NCI-H2227 treated with DMSO at 0.1 percent for 48 hours (cell line): ENCODE measurements around the gene HAO1.
"Not testable (repeated sequence)": the region's sequence is repeated elsewhere in the genome, so short reads cannot be mapped to it uniquely, and the experiment has no call there.

Source experiments
- DNase-seq: peaks from one replicate; lab custom pipeline; 2025; lab: John Stamatoyannopoulos, UW

HAO1 gene

GRCh38 chr20:7855545-7855944 is 84.7 kb downstream of the HAO1 start:
- no peak for DNase-seq

- no peak for DNase-seq
Measured at GRCh38 chr20:7853493-7853892, 86.8 kb downstream of the HAO1 start.

GRCh38 chr20:7850775-7851490 is 89.3 kb downstream of the HAO1 start:
- no peak for DNase-seq

GRCh38 chr20:7849675-7850074 is 90.6 kb downstream of the HAO1 start:
- no peak for DNase-seq

- no peak for DNase-seq
Measured at GRCh38 chr20:7848351-7848750, 91.9 kb downstream of the HAO1 start.

GRCh38 chr20:7843613-7844012 is 96.6 kb downstream of the HAO1 start:
- DNase-seq: no peak

- DNase-seq: no peak
Measured at GRCh38 chr20:7841971-7842310, 98.3 kb downstream of the HAO1 start.

- no peak for DNase-seq
Measured at GRCh38 chr20:7841291-7841970, 98.8 kb downstream of the HAO1 start.

GRCh38 chr20:7836076-7836475 is 104.2 kb downstream of the HAO1 start:
- no peak for DNase-seq

GRCh38 chr20:7834441-7834840 is 105.8 kb downstream of the HAO1 start:
- DNase-seq: not testable (repeated sequence)
